Amniotic stem cell (primary cell): Measurements from ENCODE around the gene MXRA8.
"Not testable (repeated sequence)": the region's sequence is repeated elsewhere in the genome, so short reads cannot be mapped to it uniquely, and the experiment has no call there.

Source experiments
- DNase-seq: peaks from one replicate; lab custom pipeline; 2025; lab: John Stamatoyannopoulos, UW

The MXRA8 gene

DNA sequence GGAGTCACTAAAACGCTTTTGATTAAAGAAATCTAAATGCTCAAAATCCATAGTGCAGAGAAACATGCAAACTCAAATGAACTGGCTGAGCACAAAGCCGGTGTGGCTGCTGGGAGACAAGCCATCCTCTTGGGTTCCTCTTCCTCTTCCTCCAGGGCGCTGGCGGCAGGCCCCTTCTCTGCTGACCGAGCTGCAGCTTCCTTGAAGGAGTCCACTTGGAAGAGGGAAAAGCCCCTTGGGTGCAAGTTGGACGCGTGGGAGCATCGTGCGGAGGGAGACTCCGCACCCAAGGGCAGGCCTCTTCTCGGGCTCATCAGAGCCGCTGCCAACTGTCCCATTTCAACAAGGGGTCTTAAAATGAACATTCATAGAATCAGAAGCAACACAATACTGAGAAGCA, 32.9 kb upstream of the MXRA8 start:
- DNase-seq: no peak

DNA sequence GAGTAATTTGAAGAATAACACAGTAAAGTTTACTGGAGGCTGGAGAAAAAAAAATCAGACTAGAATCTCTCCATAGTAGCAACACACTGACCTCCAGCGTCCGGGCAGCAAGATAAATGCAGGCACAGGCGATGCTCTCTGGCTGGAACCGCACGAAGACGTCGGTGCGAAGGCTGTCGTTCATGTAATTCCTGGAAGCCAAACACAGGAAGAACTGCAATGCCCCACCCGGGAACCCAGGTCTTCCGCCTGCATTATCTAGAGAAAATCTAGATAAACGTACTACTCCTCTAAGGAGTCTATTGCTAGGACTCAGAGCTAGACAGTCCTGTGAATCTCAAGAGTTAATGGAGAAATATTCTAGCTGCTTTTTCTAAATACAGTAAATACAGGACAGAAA, 32.3 kb upstream of the MXRA8 start:
- DNase-seq: no peak

GRCh38 chr1:1388078-1388472, 29.7 kb upstream of the MXRA8 start:
- no peak for DNase-seq

GRCh38 chr1:1387098-1388077, 29.0 kb upstream of the MXRA8 start:
- no peak for DNase-seq

- DNase-seq: no peak
Measured at GRCh38 chr1:1385931-1386330, 27.6 kb upstream of the MXRA8 start.

- DNase-seq: not testable (repeated sequence)
Measured at GRCh38 chr1:1385339-1385738, 27.0 kb upstream of the MXRA8 start.

GRCh38 chr1:1381294-1381693, 22.9 kb upstream of the MXRA8 start:
- no peak for DNase-seq

DNA sequence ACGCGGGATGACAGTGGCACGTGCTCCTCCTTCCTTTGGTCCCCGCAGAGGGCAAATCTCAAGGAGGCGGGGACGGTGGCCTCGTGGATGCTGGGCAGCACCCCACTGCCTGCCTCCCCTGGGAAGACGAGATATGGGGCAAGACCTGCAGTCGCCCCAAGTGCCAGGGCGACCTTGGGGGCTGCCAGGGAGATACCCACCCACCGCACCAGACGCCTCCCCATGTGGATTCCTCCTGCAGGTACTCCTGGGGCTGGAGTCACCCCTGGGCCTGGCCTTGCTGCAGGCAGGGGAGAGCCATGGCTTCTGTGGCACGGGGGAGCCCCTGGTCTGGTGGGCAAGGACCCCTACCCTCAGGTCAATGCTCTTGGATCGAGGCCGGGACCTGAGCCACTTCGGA, 22.5 kb upstream of the MXRA8 start:
- no peak for DNase-seq

DNA sequence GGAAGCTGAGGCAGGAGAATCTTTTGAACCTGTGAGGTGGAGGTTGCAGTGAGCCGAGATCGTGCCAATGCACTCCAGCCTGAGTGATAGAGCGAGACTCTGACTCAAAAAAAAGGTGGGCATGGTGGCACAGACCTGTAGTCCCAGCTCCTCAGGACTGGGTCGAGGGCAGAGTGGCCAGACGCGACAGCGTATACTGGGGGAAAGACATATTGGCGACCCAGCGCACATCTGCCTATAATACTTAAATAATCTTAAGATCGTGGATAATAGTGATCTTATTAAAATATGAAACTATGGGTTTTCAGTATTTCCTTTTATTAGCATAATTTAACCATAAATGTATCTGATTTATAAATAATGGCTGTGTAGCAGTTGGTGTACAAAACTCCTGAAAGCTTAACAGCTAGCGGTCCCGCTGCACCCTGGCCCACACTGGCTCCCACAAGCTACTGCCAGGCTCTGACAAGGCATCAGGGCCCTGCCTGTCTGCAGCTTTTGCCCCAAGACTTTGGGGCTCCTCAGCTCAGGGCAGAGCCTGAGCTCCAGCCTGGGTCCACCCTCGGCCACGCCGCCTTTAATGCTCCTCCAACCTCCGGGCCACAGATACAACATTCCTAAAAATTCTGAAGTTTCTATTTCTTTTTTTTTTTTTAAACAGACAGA, 19.3 kb upstream of the MXRA8 start:
- no peak for DNase-seq

DNA sequence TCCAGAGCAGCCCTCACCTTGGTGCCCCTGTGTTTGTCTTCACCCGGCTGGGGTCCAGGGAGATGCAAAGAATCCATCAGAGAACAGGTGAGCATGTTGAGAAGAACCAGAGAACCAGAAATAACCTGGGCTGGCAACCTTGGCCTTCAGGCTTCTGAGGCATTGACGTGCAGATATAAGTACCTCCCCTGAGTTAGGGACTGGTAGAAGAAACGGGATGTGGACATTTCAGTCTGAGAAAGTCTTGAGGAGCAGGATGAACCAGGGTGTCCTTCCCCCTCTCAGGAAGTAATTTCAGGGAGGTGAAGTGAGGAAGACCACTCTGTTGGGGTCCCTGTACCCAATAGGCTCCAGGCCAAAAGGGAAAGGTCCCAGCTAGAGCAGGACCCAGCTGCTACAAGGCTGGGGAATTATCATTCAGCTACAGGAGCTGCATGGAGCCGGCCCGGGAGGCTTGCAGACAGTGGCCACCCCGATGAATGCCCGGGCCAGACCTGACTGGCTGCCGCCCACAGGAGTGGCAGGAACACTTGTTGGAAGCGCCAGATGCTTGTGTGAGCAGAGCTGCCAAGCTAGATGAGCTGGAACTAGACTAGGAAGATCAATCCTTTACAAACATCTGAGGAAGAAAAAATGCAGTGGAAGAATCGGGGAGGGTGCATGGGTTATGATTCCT, 18.3 kb upstream of the MXRA8 start:
- no peak for DNase-seq

GRCh38 chr1:1374929-1375662, 16.7 kb upstream of the MXRA8 start, which contains the start of gene AURKAIP1:
AURKAIP1 (minus strand) TSS chr1:1375207; CDS start chr1:1374756, 451 bp downstream.
- peak; percentile 99 for DNase-seq

DNA sequence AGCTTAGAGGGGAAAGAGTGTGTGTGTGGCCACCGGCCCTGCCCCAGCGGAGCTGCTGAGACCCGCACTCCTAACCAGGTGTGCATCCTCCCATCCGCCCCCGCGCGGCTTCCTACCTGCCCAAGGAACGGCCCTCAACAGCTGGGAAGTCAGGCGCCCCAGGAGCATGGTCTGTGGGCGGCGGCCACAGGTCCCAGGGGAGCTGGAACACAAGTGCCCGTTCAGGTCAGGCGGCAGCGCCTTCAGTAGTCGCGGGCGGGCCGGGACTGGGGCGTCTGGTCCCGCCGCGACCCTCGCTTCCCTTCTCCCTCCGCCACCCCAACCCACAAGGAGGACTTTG, 16.2 kb upstream of the MXRA8 start:
- no peak for DNase-seq

DNA sequence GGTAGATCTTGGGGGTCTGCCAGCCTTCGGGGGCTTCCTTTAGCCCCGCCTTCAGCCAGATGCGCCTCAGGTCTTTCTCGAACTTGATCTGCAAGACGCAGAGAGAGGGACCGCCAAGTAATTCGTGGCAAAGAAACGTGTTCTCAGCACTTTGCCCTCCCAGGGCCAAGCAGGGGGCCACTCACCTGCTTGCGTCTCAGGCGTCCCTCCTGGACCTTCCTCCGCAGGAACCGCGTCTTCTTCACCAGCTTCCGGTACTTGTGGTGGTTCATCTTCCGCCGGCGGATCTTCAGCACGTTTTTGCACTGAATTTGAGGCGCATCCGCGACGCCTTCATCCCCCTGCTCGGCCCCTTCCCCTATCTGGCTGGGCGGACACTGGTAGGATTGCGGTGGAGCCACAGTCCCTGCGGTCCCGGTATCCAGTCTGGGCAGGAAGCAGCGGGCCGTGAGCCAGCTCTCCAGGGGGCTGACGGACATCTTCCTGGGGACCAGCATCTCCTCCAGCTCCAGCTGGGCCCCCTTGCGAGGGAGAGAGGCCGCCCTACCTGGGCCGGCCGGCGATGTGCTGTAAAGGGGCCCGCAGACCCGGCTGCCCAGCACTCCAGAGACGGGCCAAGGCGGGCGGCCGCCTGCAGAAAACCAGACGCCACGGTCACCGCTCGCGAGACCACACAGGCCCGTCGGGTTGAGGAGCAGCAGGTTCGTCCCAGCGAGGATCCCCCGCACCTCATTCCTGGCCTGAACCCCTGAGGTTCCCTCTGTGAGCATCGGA, 15.6 kb upstream of the MXRA8 start:
- no peak for DNase-seq

- no peak for DNase-seq
Measured at GRCh38 chr1:1373051-1373814, 14.9 kb upstream of the MXRA8 start.

DNA sequence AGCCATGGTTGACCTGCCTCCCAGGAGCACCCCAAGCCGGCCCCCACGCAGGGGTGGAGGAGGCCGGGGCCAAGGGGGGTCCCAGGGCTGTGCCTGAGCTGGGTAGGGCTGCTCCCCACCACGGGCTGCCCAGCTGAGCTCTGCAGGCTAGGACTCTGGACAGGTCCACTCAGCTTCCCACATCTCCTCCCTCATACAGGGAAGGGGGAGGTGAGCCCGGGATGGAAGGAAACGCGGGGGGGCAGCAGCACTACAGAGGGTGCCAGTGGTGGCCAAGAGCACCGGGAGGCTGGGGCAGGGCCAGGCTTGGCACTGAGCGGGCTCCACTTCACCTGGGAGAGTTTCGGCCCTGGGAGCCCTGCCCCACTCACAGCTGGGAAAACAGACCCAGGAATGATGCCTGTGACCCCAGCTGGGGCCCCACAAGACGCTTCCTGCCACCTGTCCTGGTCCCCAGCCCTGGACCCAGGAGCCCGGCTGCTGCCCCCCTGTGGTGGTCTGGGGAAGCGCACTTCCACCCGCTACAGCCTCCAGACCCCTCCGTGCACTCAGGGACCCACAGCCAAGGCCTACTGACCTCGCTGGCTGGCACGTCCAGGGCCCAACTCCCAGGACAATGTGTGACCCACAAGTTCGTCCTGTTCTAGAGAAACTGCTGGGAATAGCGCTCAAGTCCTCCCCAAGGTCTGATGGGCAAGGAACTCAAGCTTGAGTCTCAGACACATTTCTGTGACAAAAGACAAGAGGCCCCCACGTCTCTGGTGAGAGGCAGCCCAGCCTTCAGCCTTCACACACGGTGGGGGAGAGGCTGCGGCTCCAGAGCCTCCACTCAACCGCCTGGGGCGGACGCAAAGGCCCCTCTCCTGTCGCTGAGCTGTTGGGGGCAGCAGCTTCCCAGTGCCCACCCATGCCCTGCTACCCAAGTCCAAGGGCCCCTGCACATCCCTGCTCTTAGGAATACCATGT, 13.7 kb upstream of the MXRA8 start:
- no peak for DNase-seq

DNA sequence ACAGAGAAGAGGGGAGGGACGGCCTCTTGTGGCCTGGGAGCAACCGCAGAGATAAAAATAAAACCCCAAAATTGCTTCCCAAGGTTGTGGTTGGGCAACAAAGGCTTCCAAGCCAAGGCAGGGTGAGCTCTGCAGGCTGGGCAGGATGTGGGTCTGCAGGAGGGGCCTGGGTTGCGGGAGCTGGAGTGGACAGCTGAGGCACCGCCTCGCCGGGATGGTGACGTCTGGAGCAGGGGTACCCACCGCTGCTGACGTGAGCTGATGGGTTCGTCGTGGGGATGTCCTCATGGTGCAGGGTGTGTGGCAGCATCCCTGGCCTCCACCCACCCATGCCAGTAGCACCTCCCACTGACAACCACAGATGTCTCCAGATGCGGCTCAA, 13.0 kb upstream of the MXRA8 start:
- no peak for DNase-seq

GRCh38 chr1:1370771-1371300, 12.5 kb upstream of the MXRA8 start:
- no peak for DNase-seq

DNA sequence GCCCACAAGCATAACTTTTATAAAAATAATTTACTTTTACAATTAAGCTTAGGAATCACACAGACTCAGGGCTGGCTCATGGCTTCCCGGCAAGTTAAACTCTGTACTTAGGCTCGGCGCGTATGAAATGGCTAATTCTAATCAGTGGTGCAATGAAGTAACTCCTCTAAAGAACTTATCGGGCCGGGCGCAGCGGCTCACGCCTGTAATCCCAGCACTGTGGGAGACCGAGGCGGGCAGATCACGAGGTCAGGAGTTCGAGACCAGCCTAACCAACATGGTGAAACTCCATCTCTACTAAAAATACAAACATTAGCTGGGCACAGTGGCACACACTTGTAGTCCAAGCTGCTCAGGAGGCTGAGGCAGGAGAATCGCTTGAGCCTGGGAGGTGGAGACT, 11.7 kb upstream of the MXRA8 start:
- DNase-seq: not testable (repeated sequence)

- no peak for DNase-seq
Measured at GRCh38 chr1:1367315-1367714, 9.0 kb upstream of the MXRA8 start.
